SK-N-SH (cell line): Measurements from ENCODE around the gene SPPL2C.

Source experiments
- CTCF ChIP-seq: fragments of 200-600 bp; sonication (generic); IDR thresholded peaks from 2 replicates; pipeline ENCODE4 v1.6.1; 2017; ENCODE audit warnings: antibody characterized with exemption, mild to moderate bottlenecking, moderate library complexity
- FOXJ3 ChIP-seq: sonication (generic); formaldehyde crosslinking; IDR thresholded peaks from 2 replicates; pipeline ENCODE4 v1.5.1; 2020; ENCODE audit warnings: mild to moderate bottlenecking, missing genetic modification reagents
- MAX ChIP-seq: IDR thresholded peaks from 2 replicates; pipeline ENCODE4 v1.4.0; 2012; ENCODE audit warnings: low read depth
- PBX3 ChIP-seq: IDR thresholded peaks from 2 replicates; pipeline ENCODE4; 2012
- POLR2AphosphoS5 ChIP-seq: IDR thresholded peaks from 2 replicates; pipeline ENCODE4 v1.6.1; 2012; ENCODE audit warnings: low read depth, low read length
- RAD21 ChIP-seq: IDR thresholded peaks from 2 replicates; pipeline ENCODE4 v1.6.1; 2012; ENCODE audit warnings: mild to moderate bottlenecking, low read length
- REST ChIP-seq: IDR thresholded peaks from 2 replicates; pipeline ENCODE4 v1.6.1; 2012; ENCODE audit warnings: mild to moderate bottlenecking, low read depth, low read length, moderate library complexity
- SIN3A ChIP-seq: IDR thresholded peaks from 2 replicates; pipeline ENCODE4 v1.6.1; 2012; ENCODE audit warnings: low read depth, mild to moderate bottlenecking, low read length, moderate library complexity, borderline replicate concordance
- TAF1 ChIP-seq: IDR thresholded peaks from 2 replicates; pipeline ENCODE4 v1.6.1; 2012; ENCODE audit warnings: low read depth, mild to moderate bottlenecking, low read length, moderate library complexity, borderline replicate concordance
- TCF12 ChIP-seq: IDR thresholded peaks from 2 replicates; pipeline ENCODE4 v1.4.0; 2012
- USF1 ChIP-seq: IDR thresholded peaks from 2 replicates; pipeline ENCODE4 v1.4.0; 2012; ENCODE audit warnings: low read depth, borderline replicate concordance
- YY1 ChIP-seq: IDR thresholded peaks from 2 replicates; pipeline ENCODE4 v1.4.0; 2012; ENCODE audit warnings: low read depth, mild to moderate bottlenecking
- TF ChIP-seq, protein P1 (sequence below): IDR thresholded peaks from 2 replicates; pipeline ENCODE4 v1.4.0; 2012; ENCODE audit warnings: low read depth, borderline replicate concordance

DNA sequence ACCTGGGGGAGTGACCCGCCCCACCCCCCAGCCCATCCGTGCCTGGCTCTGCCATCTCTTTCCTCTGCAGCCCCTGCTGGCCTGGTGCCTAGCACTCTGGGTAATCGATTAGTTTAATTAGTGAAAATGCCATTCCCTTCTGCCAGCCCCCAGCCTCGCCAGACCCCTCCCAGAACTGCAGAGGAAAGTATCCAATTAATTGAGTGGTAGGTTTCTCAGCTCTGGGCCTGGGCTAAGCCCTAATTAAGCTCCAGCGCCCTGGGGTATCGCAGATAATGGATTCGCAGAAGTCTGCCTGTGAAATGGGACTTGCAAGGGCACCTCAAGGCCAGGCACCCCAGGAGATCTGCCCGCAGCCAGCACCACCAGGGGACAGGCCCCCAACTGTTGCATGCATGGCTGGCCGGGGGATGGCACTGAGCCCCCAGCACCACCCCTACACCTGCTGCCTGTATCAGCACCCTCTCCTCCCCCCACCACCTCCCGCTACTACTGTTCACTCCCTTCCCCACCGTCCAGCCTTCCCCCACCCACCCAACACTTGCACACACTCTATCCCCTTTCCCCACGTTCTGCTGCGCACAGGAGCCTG, 19.7 kb upstream of the SPPL2C start:
- TF ChIP-seq USF1 (no peak), CTCF (no peak), TAF1 (no peak), YY1 (no peak), RAD21 (no peak), TCF12 (no peak), POLR2AphosphoS5 (no peak), PBX3 (no peak), FOXJ3 (CRISPR knock-in tag) (no peak), SIN3A (no peak), MAX (no peak), REST (no peak)
- TF ChIP-seq, protein P1, sequence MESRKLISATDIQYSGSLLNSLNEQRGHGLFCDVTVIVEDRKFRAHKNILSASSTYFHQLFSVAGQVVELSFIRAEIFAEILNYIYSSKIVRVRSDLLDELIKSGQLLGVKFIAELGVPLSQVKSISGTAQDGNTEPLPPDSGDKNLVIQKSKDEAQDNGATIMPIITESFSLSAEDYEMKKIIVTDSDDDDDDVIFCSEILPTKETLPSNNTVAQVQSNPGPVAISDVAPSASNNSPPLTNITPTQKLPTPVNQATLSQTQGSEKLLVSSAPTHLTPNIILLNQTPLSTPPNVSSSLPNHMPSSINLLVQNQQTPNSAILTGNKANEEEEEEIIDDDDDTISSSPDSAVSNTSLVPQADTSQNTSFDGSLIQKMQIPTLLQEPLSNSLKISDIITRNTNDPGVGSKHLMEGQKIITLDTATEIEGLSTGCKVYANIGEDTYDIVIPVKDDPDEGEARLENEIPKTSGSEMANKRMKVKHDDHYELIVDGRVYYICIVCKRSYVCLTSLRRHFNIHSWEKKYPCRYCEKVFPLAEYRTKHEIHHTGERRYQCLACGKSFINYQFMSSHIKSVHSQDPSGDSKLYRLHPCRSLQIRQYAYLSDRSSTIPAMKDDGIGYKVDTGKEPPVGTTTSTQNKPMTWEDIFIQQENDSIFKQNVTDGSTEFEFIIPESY: no peak
